Endothelial cell (in vitro differentiated cells): Measurements from ENCODE around the gene AKT3. TPM values are rescaled to one million over a fixed set of nuclear protein-coding genes. Genes with fewer than 3 reads are reported as not detected.

ENCODE experiments used
- DNase-seq: peaks from one replicate; pipeline ENCODE4 v3.0.0; 2021; ENCODE audit warnings: low spot score
- H3K27ac Mint-ChIP-seq: one replicate; pipeline ENCODE4 v1.8.0; 2021; ENCODE audit warnings: mixed read lengths, inconsistent platforms; ENCODE audit not compliant: unreplicated experiment
- H3K27me3 Mint-ChIP-seq: one replicate; pipeline ENCODE4 v1.8.0; 2021; ENCODE audit warnings: mild to moderate bottlenecking, moderate library complexity, mixed read lengths, inconsistent platforms; ENCODE audit not compliant: unreplicated experiment
- H3K36me3 Mint-ChIP-seq: one replicate; pipeline ENCODE4 v1.8.0; 2021; ENCODE audit warnings: mild to moderate bottlenecking, low read depth, mixed read lengths, inconsistent platforms; ENCODE audit not compliant: unreplicated experiment
- H3K4me1 Mint-ChIP-seq: one replicate; pipeline ENCODE4 v1.8.0; 2021; ENCODE audit warnings: mild to moderate bottlenecking, mixed read lengths, inconsistent platforms; ENCODE audit not compliant: unreplicated experiment
- H3K4me3 Mint-ChIP-seq: one replicate; pipeline ENCODE4 v1.8.0; 2021; ENCODE audit warnings: mild to moderate bottlenecking, mixed read lengths, inconsistent platforms; ENCODE audit not compliant: unreplicated experiment
- H3K9me3 Mint-ChIP-seq: one replicate; pipeline ENCODE4 v1.8.0; 2021; ENCODE audit warnings: mixed read lengths, inconsistent platforms; ENCODE audit not compliant: unreplicated experiment
- total RNA-seq: library from RNA; stranded (reverse); fragmentation: NEBNext Ultra II Directional; extraction: Animal tissue kit (Norgen Biotek cat#: 25700); gene quantifications from one replicate; pipeline ENCODE4 v1.2.1, GENCODE V29; 2021; ENCODE audit not compliant: unreplicated experiment
- TF ChIP-seq, protein P1 (sequence below): fragments of 200-600 bp; sonication (generic); IDR thresholded peaks from one replicate; pipeline ENCODE4 v1.5.0; 2021; ENCODE audit warnings: antibody characterized with exemption; ENCODE audit not compliant: unreplicated experiment

The AKT3 gene
- total RNA-seq, 1 donor from 2014 or later, result 87.3 TPM

DNA sequence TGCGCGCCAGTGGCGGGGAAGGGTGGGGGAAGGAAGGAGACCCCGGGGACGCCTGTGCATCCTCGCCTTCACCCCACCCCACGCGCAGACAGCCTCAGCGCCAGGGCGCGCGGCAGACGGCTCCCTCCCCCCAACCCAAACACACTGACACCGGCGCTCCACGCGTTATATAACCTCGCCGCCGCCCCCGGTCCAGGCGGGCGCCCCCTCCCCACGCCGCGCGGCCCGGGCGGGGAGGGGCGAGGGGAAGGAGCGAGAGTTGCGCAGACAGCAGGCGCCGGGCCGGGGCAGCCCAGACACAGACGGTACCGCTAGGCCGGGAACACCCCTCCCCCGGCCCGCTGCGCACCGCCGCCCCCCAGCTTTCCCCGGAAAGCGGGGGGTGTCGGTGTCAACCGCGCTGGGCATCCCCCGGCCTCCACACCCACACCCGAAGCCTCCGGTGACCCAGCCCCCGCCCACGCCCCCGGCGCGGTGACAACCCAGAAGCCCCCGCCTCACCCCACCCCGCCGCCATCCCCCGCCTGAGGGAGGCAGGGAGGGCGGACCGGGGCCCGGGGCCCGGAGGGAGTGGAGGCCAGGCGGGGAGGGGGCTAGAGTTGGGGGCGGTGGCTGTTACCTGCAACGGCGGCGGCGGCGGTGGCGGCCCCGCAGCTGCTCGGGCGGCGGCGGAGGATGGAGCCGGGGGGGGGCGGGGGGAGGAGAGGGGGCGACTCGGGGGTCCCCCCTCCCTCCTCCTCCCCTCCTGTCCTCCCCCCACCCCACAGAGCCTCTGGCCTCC lies 432 bp downstream of the AKT3 start:
- Mint-ChIP-seq H3K9me3 (no peaks in the 10 kb centered on the region), H3K4me1 (peaks cover 10% of the 10 kb centered on the region), H3K36me3 (no peaks in the 10 kb centered on the region), H3K4me3 (peak overlapping the region; percentile 96), H3K27me3 (peaks cover 10% of the 10 kb centered on the region), H3K27ac (no peak overlapping the region)
- TF ChIP-seq, protein P1, sequence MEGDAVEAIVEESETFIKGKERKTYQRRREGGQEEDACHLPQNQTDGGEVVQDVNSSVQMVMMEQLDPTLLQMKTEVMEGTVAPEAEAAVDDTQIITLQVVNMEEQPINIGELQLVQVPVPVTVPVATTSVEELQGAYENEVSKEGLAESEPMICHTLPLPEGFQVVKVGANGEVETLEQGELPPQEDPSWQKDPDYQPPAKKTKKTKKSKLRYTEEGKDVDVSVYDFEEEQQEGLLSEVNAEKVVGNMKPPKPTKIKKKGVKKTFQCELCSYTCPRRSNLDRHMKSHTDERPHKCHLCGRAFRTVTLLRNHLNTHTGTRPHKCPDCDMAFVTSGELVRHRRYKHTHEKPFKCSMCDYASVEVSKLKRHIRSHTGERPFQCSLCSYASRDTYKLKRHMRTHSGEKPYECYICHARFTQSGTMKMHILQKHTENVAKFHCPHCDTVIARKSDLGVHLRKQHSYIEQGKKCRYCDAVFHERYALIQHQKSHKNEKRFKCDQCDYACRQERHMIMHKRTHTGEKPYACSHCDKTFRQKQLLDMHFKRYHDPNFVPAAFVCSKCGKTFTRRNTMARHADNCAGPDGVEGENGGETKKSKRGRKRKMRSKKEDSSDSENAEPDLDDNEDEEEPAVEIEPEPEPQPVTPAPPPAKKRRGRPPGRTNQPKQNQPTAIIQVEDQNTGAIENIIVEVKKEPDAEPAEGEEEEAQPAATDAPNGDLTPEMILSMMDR, result no peak
- DNase-seq, result peak; percentile 48

DNA sequence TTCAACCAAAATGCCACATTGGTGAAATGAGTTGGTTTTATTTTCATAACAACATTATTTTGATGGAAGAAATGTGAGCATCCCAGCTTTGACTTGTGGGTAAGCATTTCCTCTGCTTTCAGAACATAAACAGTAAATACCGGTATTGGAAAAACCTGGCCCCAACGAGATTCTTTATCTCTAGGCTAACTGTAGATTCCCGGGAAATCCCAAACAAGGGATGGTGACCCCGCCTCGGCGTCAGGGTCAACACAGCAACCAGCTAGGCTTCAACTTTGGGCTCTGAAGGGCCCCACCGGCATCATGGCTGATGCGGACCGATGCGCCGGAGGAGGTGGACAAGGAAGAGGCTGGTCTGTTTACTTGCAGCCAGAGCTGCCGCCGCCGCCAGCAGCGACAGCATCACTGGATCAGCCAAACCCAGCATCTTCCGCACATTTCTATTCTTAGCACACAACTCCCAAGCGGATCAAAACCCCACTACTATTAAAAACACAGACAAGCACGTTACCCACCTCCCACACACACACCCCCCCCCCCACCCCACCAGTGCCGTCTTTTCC lies 1.1 kb downstream of the AKT3 start:
- H3K9me3 Mint-ChIP-seq, result no peaks in the 10 kb centered on the region
- no peaks in the 10 kb centered on the region for H3K36me3 Mint-ChIP-seq

DNA sequence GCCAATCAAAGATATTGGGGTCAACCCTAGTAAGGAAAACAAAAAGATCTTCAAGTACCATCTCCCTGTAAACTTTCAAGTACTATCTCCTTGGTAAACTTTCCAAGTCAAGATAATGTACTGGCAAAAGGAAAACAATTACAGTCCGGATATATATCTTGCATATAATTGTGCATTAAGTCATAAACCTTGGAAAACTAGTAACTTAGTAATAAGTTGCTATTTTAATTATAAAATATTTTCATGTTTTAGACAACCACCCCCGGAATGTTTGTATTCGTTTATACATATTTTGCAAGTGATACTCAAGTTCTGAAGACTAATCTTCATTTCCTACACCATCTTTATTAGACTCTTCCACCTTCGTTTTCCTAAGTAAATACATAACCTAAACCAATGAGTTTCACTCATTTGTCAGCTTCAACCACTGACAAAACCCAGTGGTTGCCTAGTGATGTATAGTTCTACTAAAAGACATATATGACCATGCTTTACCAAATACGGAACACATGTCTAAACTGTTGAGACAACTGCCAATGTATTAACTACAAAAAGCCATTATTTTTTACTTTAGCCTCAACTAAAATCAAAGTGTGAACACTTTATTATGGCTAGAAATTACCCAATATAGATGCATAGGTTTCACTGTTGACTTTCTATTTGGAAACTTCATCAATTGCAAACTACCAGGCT lies 1.7 kb downstream of the AKT3 start:
- Mint-ChIP-seq H3K4me3 (peak overlapping the region; percentile 96), H3K27ac (no peak overlapping the region), H3K36me3 (peaks cover under 1% of the 10 kb centered on the region), H3K27me3 (peaks cover 10% of the 10 kb centered on the region), H3K9me3 (no peaks in the 10 kb centered on the region), H3K4me1 (peaks cover 11% of the 10 kb centered on the region)
- DNase-seq, result no peak
- TF ChIP-seq, protein P1, result no peak

More for the DNA sequence above, 1.1 kb downstream of the AKT3 start:
- Mint-ChIP-seq H3K27me3 (peaks cover 10% of the 10 kb centered on the region), H3K27ac (peak overlapping the region; percentile 89), H3K4me1 (peaks cover 10% of the 10 kb centered on the region), H3K4me3 (peak overlapping the region; percentile 96)
- TF ChIP-seq, protein P1, result no peak
- DNase-seq, result peak; percentile 51

DNA sequence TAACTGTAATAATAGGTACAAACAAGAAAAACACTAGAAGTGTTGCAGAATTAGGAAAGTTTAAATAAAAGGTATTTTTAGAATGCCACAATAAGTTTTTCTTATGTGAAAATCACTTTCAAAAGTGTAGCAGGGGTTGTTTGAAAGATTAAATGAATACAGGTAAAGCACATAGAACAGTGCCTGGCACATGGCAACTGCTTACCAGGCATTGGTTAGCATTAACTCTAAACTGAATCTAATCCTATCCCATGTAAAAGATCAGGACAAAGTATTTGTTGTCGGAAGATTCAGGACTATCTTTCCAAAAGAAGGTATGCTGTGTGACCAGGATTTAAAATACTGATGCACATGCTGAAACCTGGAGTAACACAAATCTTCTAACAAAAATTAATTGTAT lies 3.3 kb downstream of the AKT3 start:
- no peak for DNase-seq
- Mint-ChIP-seq H3K36me3 (peaks cover 8% of the 10 kb centered on the region), H3K27me3 (peaks cover 12% of the 10 kb centered on the region), H3K4me1 (peaks cover 19% of the 10 kb centered on the region), H3K4me3 (no peak overlapping the region), H3K9me3 (no peaks in the 10 kb centered on the region), H3K27ac (no peak overlapping the region)
- TF ChIP-seq, protein P1, result no peak
